ENCODE data around the gene CYTH1. TPM values are rescaled to one million over a fixed set of nuclear protein-coding genes. Genes with fewer than 3 reads are reported as not detected.
"Not testable (repeated sequence)": the region's sequence is repeated elsewhere in the genome, so short reads cannot be mapped to it uniquely, and the experiment has no call there.

The CYTH1 gene
- total RNA-seq, 1 donor from 2014 or later, result 25.0 TPM

DNA sequence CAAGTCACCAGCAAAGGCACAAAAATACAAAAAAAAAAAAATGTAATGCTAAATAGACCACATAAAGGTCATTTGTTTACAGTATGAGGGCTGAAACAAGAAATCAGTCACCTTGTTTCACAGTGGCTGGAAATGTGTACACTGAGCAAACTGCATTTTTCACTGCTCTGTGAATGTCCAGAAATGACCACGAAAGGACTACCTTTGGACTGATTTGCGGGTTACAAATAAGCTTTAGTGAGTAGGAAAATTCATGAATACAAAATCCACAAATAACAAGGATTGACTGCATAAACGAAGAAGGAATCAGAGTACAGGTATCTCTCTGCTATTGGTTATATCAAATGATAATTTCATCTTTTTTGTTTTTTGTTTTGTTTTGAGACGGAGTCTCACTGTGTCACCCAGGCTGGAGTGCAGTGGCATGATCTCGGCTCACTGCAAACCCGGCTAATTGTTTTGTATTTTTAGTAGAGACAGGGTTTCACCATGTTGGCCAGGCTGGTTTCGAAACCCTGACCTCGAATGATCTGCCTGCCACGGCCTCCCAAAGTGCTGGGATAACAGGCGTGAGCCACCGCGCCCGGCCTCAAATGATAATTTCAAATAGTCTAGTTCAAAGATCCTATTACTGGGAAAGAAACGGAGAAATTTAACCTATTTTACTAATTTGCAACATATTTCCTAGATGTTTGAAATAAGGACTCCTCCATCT is 30.5 kb downstream of the CYTH1 start:
- no peak overlapping the region for H3K27ac ChIP-seq (ENCODE audit: low read depth, low read length)
- TF ChIP-seq EZH2 (IDR thresholded peaks at IDR 0.05; ENCODE audit: insufficient read depth, low read length), result no peak
- TF ChIP-seq, protein P1, sequence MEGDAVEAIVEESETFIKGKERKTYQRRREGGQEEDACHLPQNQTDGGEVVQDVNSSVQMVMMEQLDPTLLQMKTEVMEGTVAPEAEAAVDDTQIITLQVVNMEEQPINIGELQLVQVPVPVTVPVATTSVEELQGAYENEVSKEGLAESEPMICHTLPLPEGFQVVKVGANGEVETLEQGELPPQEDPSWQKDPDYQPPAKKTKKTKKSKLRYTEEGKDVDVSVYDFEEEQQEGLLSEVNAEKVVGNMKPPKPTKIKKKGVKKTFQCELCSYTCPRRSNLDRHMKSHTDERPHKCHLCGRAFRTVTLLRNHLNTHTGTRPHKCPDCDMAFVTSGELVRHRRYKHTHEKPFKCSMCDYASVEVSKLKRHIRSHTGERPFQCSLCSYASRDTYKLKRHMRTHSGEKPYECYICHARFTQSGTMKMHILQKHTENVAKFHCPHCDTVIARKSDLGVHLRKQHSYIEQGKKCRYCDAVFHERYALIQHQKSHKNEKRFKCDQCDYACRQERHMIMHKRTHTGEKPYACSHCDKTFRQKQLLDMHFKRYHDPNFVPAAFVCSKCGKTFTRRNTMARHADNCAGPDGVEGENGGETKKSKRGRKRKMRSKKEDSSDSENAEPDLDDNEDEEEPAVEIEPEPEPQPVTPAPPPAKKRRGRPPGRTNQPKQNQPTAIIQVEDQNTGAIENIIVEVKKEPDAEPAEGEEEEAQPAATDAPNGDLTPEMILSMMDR (IDR thresholded peaks at IDR 0.05; ENCODE audit: insufficient read depth, low read depth, low read length), result no peak
- no peaks in the 10 kb centered on the region for H3K36me3 ChIP-seq (ENCODE audit: insufficient read depth, low read length)
- H3K4me3 Mint-ChIP-seq (ENCODE audit: unreplicated experiment), result no peak overlapping the region
- no peaks in the 10 kb centered on the region for H3K27me3 Mint-ChIP-seq (ENCODE audit: low read depth, unreplicated experiment)
- no peaks in the 10 kb centered on the region for H3K36me3 Mint-ChIP-seq (ENCODE audit: low read depth, unreplicated experiment)
- H3K27ac Mint-ChIP-seq (ENCODE audit: unreplicated experiment), result no peak overlapping the region
- H3K4me2 ChIP-seq (ENCODE audit: low read length), result no peak overlapping the region
- no peaks in the 10 kb centered on the region for H3K4me1 ChIP-seq (ENCODE audit: insufficient read depth, low read length)
- H3K79me2 ChIP-seq (ENCODE audit: insufficient read depth, low read length), result peaks cover 40% of the 10 kb centered on the region
- H3K9me3 ChIP-seq (ENCODE audit: insufficient read depth, low read depth, low read length), result no peaks in the 10 kb centered on the region
- no peak overlapping the region for H3K4me3 ChIP-seq (ENCODE audit: insufficient read depth, low read depth, low read length)
- H2AFZ ChIP-seq (ENCODE audit: low read depth, low read length), result no peak overlapping the region
- H3K9me3 Mint-ChIP-seq (ENCODE audit: unreplicated experiment), result no peaks in the 10 kb centered on the region
- peaks cover 13% of the 10 kb centered on the region for H3K4me1 Mint-ChIP-seq (ENCODE audit: low read depth, unreplicated experiment)
- DNase-seq (ENCODE audit: low read depth), result no peak
- FAIRE-seq, result no peak
- H4K20me1 ChIP-seq (ENCODE audit: insufficient read depth, low read length), result peaks cover 40% of the 10 kb centered on the region
- no peak overlapping the region for H3K9ac ChIP-seq (ENCODE audit: low read length)
- H3K27me3 ChIP-seq (ENCODE audit: insufficient read depth, low read length), result no peaks in the 10 kb centered on the region

DNA sequence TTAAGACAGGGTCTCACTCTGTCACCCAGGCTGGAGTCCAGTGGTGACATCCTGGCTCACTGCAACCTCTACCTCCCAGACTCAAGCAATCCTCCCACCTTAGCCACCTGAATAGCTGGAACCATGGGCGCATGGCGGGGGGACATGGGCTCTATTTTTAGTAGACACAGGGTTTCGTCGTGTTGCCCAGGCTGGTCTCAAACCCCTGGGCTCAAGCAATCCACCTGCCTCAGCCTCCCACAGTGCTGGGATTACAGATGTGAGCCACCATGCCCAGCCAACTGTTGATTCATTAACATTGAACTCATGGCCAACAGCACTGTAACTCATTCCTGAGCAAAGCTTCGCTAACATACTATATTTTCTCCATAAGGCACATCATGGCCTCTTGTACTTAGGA is 31.1 kb downstream of the CYTH1 start:
- H3K4me3 Mint-ChIP-seq (ENCODE audit: unreplicated experiment); H3K27ac Mint-ChIP-seq (ENCODE audit: unreplicated experiment); H3K4me2 ChIP-seq (ENCODE audit: low read length); H3K36me3 ChIP-seq (ENCODE audit: insufficient read depth, low read length); H3K36me3 Mint-ChIP-seq (ENCODE audit: low read depth, unreplicated experiment); DNase-seq (ENCODE audit: low read depth); H3K27me3 Mint-ChIP-seq (ENCODE audit: low read depth, unreplicated experiment); H3K9ac ChIP-seq (ENCODE audit: low read length); H3K4me3 ChIP-seq (ENCODE audit: insufficient read depth, low read depth, low read length); H3K9me3 ChIP-seq (ENCODE audit: insufficient read depth, low read depth, low read length); FAIRE-seq; H3K27me3 ChIP-seq (ENCODE audit: insufficient read depth, low read length); H2AFZ ChIP-seq (ENCODE audit: low read depth, low read length); H3K27ac ChIP-seq (ENCODE audit: low read depth, low read length); H3K9me3 Mint-ChIP-seq (ENCODE audit: unreplicated experiment); H3K4me1 ChIP-seq (ENCODE audit: insufficient read depth, low read length): not testable (repeated sequence)
- peaks cover 17% of the 10 kb centered on the region for H3K4me1 Mint-ChIP-seq (ENCODE audit: low read depth, unreplicated experiment)
- H4K20me1 ChIP-seq (ENCODE audit: insufficient read depth, low read length), result peaks cover 40% of the 10 kb centered on the region
- H3K79me2 ChIP-seq (ENCODE audit: insufficient read depth, low read length), result peaks cover 40% of the 10 kb centered on the region

DNA sequence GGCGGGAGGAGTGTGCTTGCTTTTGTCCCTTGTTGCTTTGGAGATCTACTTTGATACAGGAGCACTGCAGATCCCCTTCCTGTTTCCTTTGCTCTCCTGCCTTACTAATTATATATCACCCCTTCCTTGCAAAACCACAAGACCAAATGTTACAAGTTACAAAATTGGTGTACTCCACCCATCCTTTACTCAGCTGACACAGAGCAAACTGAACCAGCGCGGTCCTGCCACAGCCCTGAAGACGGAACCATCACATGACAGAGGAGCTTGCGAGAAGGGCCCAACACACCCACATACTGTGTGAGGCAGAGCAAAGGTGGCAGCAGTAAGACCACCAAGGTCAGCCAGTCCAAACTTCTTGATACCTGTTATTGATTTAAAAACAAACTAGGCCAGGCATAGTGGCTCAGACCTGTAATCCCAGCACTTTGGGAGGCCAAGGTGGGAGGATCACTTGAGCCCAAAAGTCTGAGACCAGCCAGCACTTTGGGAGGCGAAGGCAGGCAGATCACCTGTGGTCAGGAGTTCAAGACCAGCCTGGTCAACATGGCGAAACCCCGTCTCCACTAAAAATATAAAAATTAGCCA is 33.2 kb downstream of the CYTH1 start:
- H3K36me3 ChIP-seq (ENCODE audit: insufficient read depth, low read length), result no peaks in the 10 kb centered on the region
- Mint-ChIP-seq H3K4me3 (ENCODE audit: unreplicated experiment) (no peak overlapping the region), H3K36me3 (ENCODE audit: low read depth, unreplicated experiment) (no peaks in the 10 kb centered on the region), H3K4me1 (ENCODE audit: low read depth, unreplicated experiment) (peaks cover 17% of the 10 kb centered on the region), H3K27ac (ENCODE audit: unreplicated experiment) (no peak overlapping the region), H3K27me3 (ENCODE audit: low read depth, unreplicated experiment) (no peaks in the 10 kb centered on the region), H3K9me3 (ENCODE audit: unreplicated experiment) (no peaks in the 10 kb centered on the region)
- DNase-seq (ENCODE audit: low read depth) (peak; percentile 48), FAIRE-seq (no peak)
- H2AFZ ChIP-seq (ENCODE audit: low read depth, low read length), result no peak overlapping the region
- H4K20me1 ChIP-seq (ENCODE audit: insufficient read depth, low read length), result peaks cover 35% of the 10 kb centered on the region
- H3K9me3 ChIP-seq (ENCODE audit: insufficient read depth, low read depth, low read length), result no peaks in the 10 kb centered on the region
- H3K4me2 ChIP-seq (ENCODE audit: low read length), result peak overlapping the region; percentile 46
- H3K79me2 ChIP-seq (ENCODE audit: insufficient read depth, low read length), result peaks cover 28% of the 10 kb centered on the region
- no peak overlapping the region for H3K9ac ChIP-seq (ENCODE audit: low read length)
- no peak for TF ChIP-seq EZH2 (IDR thresholded peaks at IDR 0.05; ENCODE audit: insufficient read depth, low read length)
- TF ChIP-seq, protein P1 (IDR thresholded peaks at IDR 0.05; ENCODE audit: insufficient read depth, low read depth, low read length), result no peak
- no peak overlapping the region for H3K4me3 ChIP-seq (ENCODE audit: insufficient read depth, low read depth, low read length)
- H3K4me1 ChIP-seq (ENCODE audit: insufficient read depth, low read length), result no peaks in the 10 kb centered on the region
- no peak overlapping the region for H3K27ac ChIP-seq (ENCODE audit: low read depth, low read length)
- H3K27me3 ChIP-seq (ENCODE audit: insufficient read depth, low read length), result no peaks in the 10 kb centered on the region

Measured in astrocyte (in vitro differentiated cells and primary cell).